PC-3 (cell line): Measurements from ENCODE around the gene CADM3. TPM values are rescaled to one million over a fixed set of nuclear protein-coding genes. Genes with fewer than 3 reads are reported as not detected.

Experiments used
- ATAC-seq: fragments of 200-7000 bp; cut with Tn5 transposase; 2 replicates; pipeline ENCODE4 v1.9.1; 2020; ENCODE audit warnings: mild to moderate bottlenecking, moderate library complexity
- BruUV-seq: library from RNA; stranded (reverse); fragments of 400-500 nt; replicated peaks from 2 replicates; lab custom pipeline; 2021; lab: Mats Ljungman, UMichigan
- CTCF ChIA-PET: fragments of 300-600 bp; sonication (Branson Sonifier 250); formaldehyde crosslinking; loops from one replicate; lab custom pipeline; 2022; ENCODE audit warnings: antibody characterized with exemption; lab: Charles Lee
- POLR2A ChIA-PET: fragments of 300-600 bp; sonication (Branson Sonifier 250); formaldehyde crosslinking; loops from one replicate; lab custom pipeline; 2022; ENCODE audit warnings: antibody characterized with exemption; ENCODE audit not compliant: unreplicated experiment; lab: Charles Lee
- DNase-seq: peaks from one replicate; pipeline ENCODE4 v3.0.0-alpha.2; 2015
- H2AFZ ChIP-seq: fragments of 300-600 bp; sonication (generic); 2 replicates; pipeline ENCODE4 v1.6.0; 2016; ENCODE audit warnings: antibody characterized with exemption, low read length
- H3F3A ChIP-seq: fragments of 300-600 bp; sonication (generic); one replicate; pipeline ENCODE4 v1.6.0; 2017; ENCODE audit warnings: antibody characterized with exemption, low read length, control low read depth, mild to moderate bottlenecking; ENCODE audit not compliant: unreplicated experiment
- H3K27ac ChIP-seq: fragments of 300-600 bp; sonication (generic); 2 replicates; pipeline ENCODE4 v1.5.1; 2016; ENCODE audit warnings: mild to moderate bottlenecking, low read length
- H3K27me3 ChIP-seq: fragments of 300-600 bp; sonication (generic); 2 replicates; pipeline ENCODE4 v1.6.1; 2016; ENCODE audit warnings: low read length, mixed read lengths
- H3K36me3 ChIP-seq: fragments of 300-600 bp; sonication (generic); 2 replicates; pipeline ENCODE4 v1.6.1; 2016; ENCODE audit warnings: low read depth, mixed run types, low read length, mixed read lengths
- H3K4me1 ChIP-seq: fragments of 300-600 bp; sonication (generic); 2 replicates; pipeline ENCODE4 v1.5.1; 2016; ENCODE audit warnings: low read length; ENCODE audit not compliant: insufficient read depth
- H3K4me2 ChIP-seq: fragments of 300-600 bp; sonication (generic); 2 replicates; pipeline ENCODE4 v1.6.0; 2016; ENCODE audit warnings: low read length
- H3K4me3 ChIP-seq: fragments of 300-600 bp; sonication (generic); 2 replicates; pipeline ENCODE4 v1.5.1; 2016; ENCODE audit warnings: mild to moderate bottlenecking, low read length, mixed read lengths
- H3K79me2 ChIP-seq: fragments of 300-600 bp; sonication (generic); 2 replicates; pipeline ENCODE4 v1.6.1; 2017; ENCODE audit warnings: low read length, mixed read lengths
- H3K9ac ChIP-seq: fragments of 300-600 bp; sonication (generic); 2 replicates; pipeline ENCODE4 v1.6.0; 2016; ENCODE audit warnings: mild to moderate bottlenecking, low read length
- H3K9me2 ChIP-seq: fragments of 300-600 bp; sonication (generic); replicated peaks from 2 replicates; pipeline ENCODE4 v1.6.1; 2016; ENCODE audit warnings: mixed run types, low read length, mixed read lengths
- H3K9me3 ChIP-seq: fragments of 300-600 bp; sonication (generic); 2 replicates; pipeline ENCODE4 v1.6.1; 2016; ENCODE audit warnings: low read length, mixed read lengths
- H4K20me1 ChIP-seq: fragments of 300-600 bp; sonication (generic); 2 replicates; pipeline ENCODE4 v1.6.1; 2016; ENCODE audit warnings: low read length, mixed read lengths
- CTCF ChIP-seq: fragments of 300-600 bp; sonication (generic); conservative IDR thresholded peaks from 2 replicates; pipeline ENCODE4 v1.5.1; 2017; ENCODE audit warnings: antibody characterized with exemption, low read depth, mild to moderate bottlenecking, low read length
- EZH2 ChIP-seq: fragments of 300-600 bp; sonication (generic); IDR thresholded peaks from one replicate; pipeline ENCODE4 v1.6.1; 2017; ENCODE audit warnings: antibody characterized with exemption, mild to moderate bottlenecking, low read length; ENCODE audit not compliant: unreplicated experiment
- EZH2phosphoT487 ChIP-seq: fragments of 300-600 bp; sonication (generic); IDR thresholded peaks from 2 replicates; pipeline ENCODE4 v1.6.1; 2018; ENCODE audit warnings: mild to moderate bottlenecking, antibody characterized with exemption, low read length, borderline replicate concordance
- intact Hi-C: fragments of 100-400 bp; cut with micrococcal nuclease; formaldehyde crosslinking; loops from 2 replicates; pipeline ENCODE4 v1.9.0; 2023
- total RNA-seq: library from RNA; depleted of rRNA; stranded (reverse); fragments of >200 nt; gene quantifications from 2 replicates; pipeline ENCODE4 v1.2.3, GENCODE V29; 2014

Gene CADM3
- total RNA-seq, 1 experiment from 2014 or later: not detected

GRCh38 chr1:159162516-159163265, 8.7 kb upstream of the CADM3 start:
- Histone ChIP-seq H3K4me1 (peaks cover 8% of the 10 kb centered on the region), H3K27ac (no peak overlapping the region), H3K27me3 (peaks cover 58% of the 10 kb centered on the region), H3K36me3 (no peaks in the 10 kb centered on the region), H3K79me2 (no peaks in the 10 kb centered on the region), H3K9me3 (no peaks in the 10 kb centered on the region), H3K9me2 (no peaks in the 10 kb centered on the region), H3K4me2 (no peak overlapping the region), H4K20me1 (no peaks in the 10 kb centered on the region), H2AFZ (no peak overlapping the region), H3F3A (no peaks in the 10 kb centered on the region), H3K9ac (no peak overlapping the region), H3K4me3 (no peak overlapping the region)
- BruUV-seq: no TSS peak
- ChIA-PET POLR2A (no interaction called here), CTCF (interaction anchor here (0.9 kb wide), 1 partner anchor 845 kb away, joined by 4 read pairs; no protein-coding TSS in a partner anchor)
- intact Hi-C loops: loop anchor here (10.0 kb wide), 1 partner anchor 612 kb away; no protein-coding TSS in a partner anchor
- TF ChIP-seq EZH2: no peak
- no peak for TF ChIP-seq CTCF
- TF ChIP-seq EZH2phosphoT487: no peak
- no peak for ATAC-seq
- peak; percentile 18 for DNase-seq

GRCh38 chr1:159163614-159164228, 7.7 kb upstream of the CADM3 start:
- H3K9me2 ChIP-seq: no peaks in the 10 kb centered on the region
- H2AFZ ChIP-seq: no peak overlapping the region
- no peak overlapping the region for H3K9ac ChIP-seq
- H3K27me3 ChIP-seq: peaks cover 63% of the 10 kb centered on the region
- DNase-seq: no peak
- POLR2A ChIA-PET: no interaction called here
- H3F3A ChIP-seq: no peaks in the 10 kb centered on the region
- ATAC-seq: no peak
- H4K20me1 ChIP-seq: no peaks in the 10 kb centered on the region
- no peaks in the 10 kb centered on the region for H3K9me3 ChIP-seq
- no peak overlapping the region for H3K4me3 ChIP-seq
- H3K36me3 ChIP-seq: no peaks in the 10 kb centered on the region
- H3K4me1 ChIP-seq: peaks cover 8% of the 10 kb centered on the region
- no peak overlapping the region for H3K27ac ChIP-seq
- BruUV-seq: no TSS peak
- H3K4me2 ChIP-seq: no peak overlapping the region
- CTCF ChIA-PET: interaction anchor here (0.6 kb wide), 1 partner anchor 34 kb away, joined by 3 read pairs; no protein-coding TSS in a partner anchor
- intact Hi-C loops: loop anchor here (10.0 kb wide), 1 partner anchor 611 kb away; no protein-coding TSS in a partner anchor
- TF ChIP-seq EZH2phosphoT487: no peak
- TF ChIP-seq CTCF: no peak
- no peak for TF ChIP-seq EZH2
- no peaks in the 10 kb centered on the region for H3K79me2 ChIP-seq
